NCI-H2196 (cell line): Measurements from ENCODE around the gene PTPN6.
A peak's percentile ranks its signal among the peaks of the same experiment; 100 is the strongest.

Experiments used
- DNase-seq: peaks from one replicate; lab custom pipeline; 2025; ENCODE audit not compliant: unreplicated experiment; lab: John Stamatoyannopoulos, UW

Gene PTPN6

GRCh38 chr12:6954316-6955107, 3.4 kb downstream of the PTPN6 start:
- DNase-seq, result no peak

- no peak for DNase-seq
Measured at GRCh38 chr12:6955108-6956020, 4.2 kb downstream of the PTPN6 start.

- no peak for DNase-seq
Measured at GRCh38 chr12:6956021-6956727, 5.0 kb downstream of the PTPN6 start.

GRCh38 chr12:6957151-6957701, 6.1 kb downstream of the PTPN6 start:
- no peak for DNase-seq

- no peak for DNase-seq
Measured at GRCh38 chr12:6957741-6958608, 6.8 kb downstream of the PTPN6 start.

- DNase-seq, result no peak
Measured at GRCh38 chr12:6958609-6959057, 7.5 kb downstream of the PTPN6 start.

GRCh38 chr12:6959058-6959804, 8.1 kb downstream of the PTPN6 start:
- no peak for DNase-seq

- no peak for DNase-seq
Measured at GRCh38 chr12:6959805-6960592, 8.8 kb downstream of the PTPN6 start.

- DNase-seq, result peak; percentile 2
Measured at GRCh38 chr12:6960593-6961277, 9.6 kb downstream of the PTPN6 start.

GRCh38 chr12:6961278-6961694, 10.1 kb downstream of the PTPN6 start:
- peak; percentile 38 for DNase-seq

GRCh38 chr12:6961695-6962284, 10.6 kb downstream of the PTPN6 start:
- peak; percentile 68 for DNase-seq

- DNase-seq, result peak; percentile 61
Measured at GRCh38 chr12:6962285-6963015, 11.3 kb downstream of the PTPN6 start.

GRCh38 chr12:6963016-6963731, 12.0 kb downstream of the PTPN6 start:
- peak; percentile 62 for DNase-seq

GRCh38 chr12:6963791-6964413, 12.7 kb downstream of the PTPN6 start:
- peak; percentile 15 for DNase-seq

GRCh38 chr12:6964605-6965025, 13.5 kb downstream of the PTPN6 start:
- DNase-seq, result no peak
